A673 (cell line): ENCODE measurements around the gene CYP2C9. TPM values are rescaled to one million over a fixed set of nuclear protein-coding genes. Genes with fewer than 3 reads are reported as not detected.

Source experiments
- BruUV-seq: library from RNA; stranded (reverse); fragments of 400-500 nt; replicated peaks from 2 replicates; lab custom pipeline; 2021; lab: Mats Ljungman, UMichigan
- CTCF ChIA-PET: fragments of 300-600 bp; sonication (Branson Sonifier 250); formaldehyde crosslinking; loops from one replicate; lab custom pipeline; 2022; ENCODE audit warnings: antibody characterized with exemption; lab: Charles Lee
- POLR2A ChIA-PET: fragments of 300-600 bp; sonication (Branson Sonifier 250); formaldehyde crosslinking; loops from one replicate; lab custom pipeline; 2022; ENCODE audit warnings: antibody characterized with exemption; ENCODE audit not compliant: low non-redundant PET; lab: Charles Lee
- DNase-seq: peaks from one replicate; pipeline ENCODE4 v3.0.0-alpha.2; 2015; ENCODE audit warnings: low spot score
- H3K27ac ChIP-seq: fragments of 200-600 bp; sonication (generic); 2 replicates; pipeline ENCODE4 v1.5.1; 2016; ENCODE audit warnings: mixed run types, low read depth, mild to moderate bottlenecking, mixed read lengths, antibody characterized with exemption, low read length; ENCODE audit not compliant: poor library complexity, severe bottlenecking
- H3K27me3 ChIP-seq: fragments of 200-600 bp; sonication (generic); replicated peaks from 2 replicates; pipeline ENCODE4 v1.6.1; 2017; ENCODE audit warnings: mixed run types, low read depth, mild to moderate bottlenecking, mixed read lengths, antibody characterized with exemption, low read length; ENCODE audit not compliant: insufficient read depth, poor library complexity
- H3K36me3 ChIP-seq: fragments of 200-600 bp; sonication (generic); 2 replicates; pipeline ENCODE4 v1.6.1; 2016; ENCODE audit warnings: mixed run types, mild to moderate bottlenecking, mixed read lengths, antibody characterized with exemption, low read length; ENCODE audit not compliant: insufficient read depth, poor library complexity, severe bottlenecking
- H3K4me1 ChIP-seq: fragments of 200-600 bp; sonication (generic); 2 replicates; pipeline ENCODE4 v1.6.1; 2017; ENCODE audit warnings: mixed run types, mild to moderate bottlenecking, mixed read lengths, antibody characterized with exemption, low read length; ENCODE audit not compliant: insufficient read depth, poor library complexity, severe bottlenecking
- H3K4me3 ChIP-seq: fragments of 200-600 bp; sonication (generic); 2 replicates; pipeline ENCODE4 v1.5.1; 2016; ENCODE audit warnings: low read depth, mixed run types, mild to moderate bottlenecking, mixed read lengths, low read length; ENCODE audit not compliant: poor library complexity, severe bottlenecking
- H3K9me3 ChIP-seq: fragments of 200-600 bp; sonication (generic); 2 replicates; pipeline ENCODE4 v1.6.1; 2016; ENCODE audit warnings: mixed run types, low read depth, mild to moderate bottlenecking, mixed read lengths, antibody characterized with exemption, low read length; ENCODE audit not compliant: poor library complexity, severe bottlenecking
- CTCF ChIP-seq: fragments of 300-800, 200-600 bp; sonication (generic); conservative IDR thresholded peaks from 2 replicates; pipeline ENCODE4 v1.5.1; 2017; ENCODE audit warnings: low read depth, mild to moderate bottlenecking, antibody characterized with exemption, low read length, moderate library complexity, mixed read lengths
- EZH2 ChIP-seq: fragments of 200-600 bp; sonication (generic); IDR thresholded peaks from 2 replicates; pipeline ENCODE4 v1.6.1; 2017; ENCODE audit warnings: borderline replicate concordance, low read depth, mild to moderate bottlenecking, mixed read lengths, antibody characterized with exemption, low read length; ENCODE audit not compliant: poor library complexity, severe bottlenecking
- intact Hi-C: fragments of 100-400 bp; cut with micrococcal nuclease; formaldehyde crosslinking; loops from one replicate; pipeline ENCODE4 v1.10.0; 2022; ENCODE audit not compliant: unreplicated experiment
- total RNA-seq: library from RNA; stranded (reverse); gene quantifications from 2 replicates; pipeline ENCODE4 v1.2.3, GENCODE V29; 2021

CYP2C9 gene
- total RNA-seq, 1 experiment from 2014 or later, result not detected

GRCh38 chr10:95039281-95039680 lies 100.8 kb downstream of the CYP2C9 start:
- TF ChIP-seq EZH2 (no peak), CTCF (no peak)
- ChIA-PET POLR2A (no interaction called here), CTCF (no interaction called here)
- no peak overlapping the region for H3K27ac ChIP-seq
- DNase-seq, result no peak
- BruUV-seq, result no TSS peak
- H3K4me3 ChIP-seq, result no peak overlapping the region
- H3K9me3 ChIP-seq, result no peaks in the 10 kb centered on the region
- intact Hi-C loops, result no loop called here
- no peaks in the 10 kb centered on the region for H3K27me3 ChIP-seq
- H3K4me1 ChIP-seq, result no peaks in the 10 kb centered on the region
- no peaks in the 10 kb centered on the region for H3K36me3 ChIP-seq

Other genes starting within 250 kb of the CYP2C9 start
- gene CYP2C19, start 176.0 kb upstream of the CYP2C9 start, total RNA-seq, result 0.17 TPM in 1 of 2 replicates, not detected in the other
- not detected in 2 replicates for gene CYP2C8, start 130.8 kb downstream of the CYP2C9 start, total RNA-seq